ENCODE results near the gene NHERF2.

DNA sequence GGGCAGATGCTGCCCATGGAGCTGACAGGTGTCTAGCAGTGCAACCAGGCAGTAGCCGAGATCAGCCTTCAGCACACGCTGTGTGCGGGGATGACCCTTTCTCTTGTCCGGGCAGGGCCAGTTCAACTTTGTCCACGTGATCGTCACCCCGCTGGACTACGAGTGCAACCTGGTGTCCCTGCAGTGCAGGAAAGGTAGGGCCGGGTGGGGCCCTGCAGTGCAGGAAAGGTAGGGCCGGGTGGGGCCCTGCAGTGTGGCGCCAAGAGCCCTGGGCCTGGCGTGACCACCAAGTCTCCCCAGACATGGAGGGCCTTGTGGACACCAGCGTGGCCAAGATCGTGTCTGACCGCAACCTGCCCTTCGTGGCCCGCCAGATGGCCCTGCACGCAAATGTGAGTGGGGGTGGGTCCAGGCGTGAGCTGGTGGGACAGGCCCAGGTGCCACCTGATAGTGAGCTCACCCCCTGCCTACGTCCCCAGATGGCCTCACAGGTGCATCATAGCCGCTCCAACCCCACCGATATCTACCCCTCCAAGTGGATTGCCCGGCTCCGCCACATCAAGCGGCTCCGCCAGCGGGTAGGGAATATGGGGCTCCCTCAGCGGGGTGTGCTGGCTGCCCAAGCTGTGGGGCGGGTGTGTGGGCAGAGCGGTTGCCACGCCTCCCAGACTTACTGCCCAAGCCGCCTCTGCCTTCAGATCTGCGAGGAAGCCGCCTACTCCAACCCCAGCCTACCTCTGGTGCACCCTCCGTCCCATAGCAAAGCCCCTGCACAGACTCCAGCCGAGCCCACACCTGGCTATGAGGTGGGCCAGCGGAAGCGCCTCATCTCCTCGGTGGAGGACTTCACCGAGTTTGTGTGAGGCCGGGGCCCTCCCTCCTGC, 61.3 kb downstream of the NHERF2 start:
- no peak for TF ChIP-seq CTCF (IDR thresholded peaks at IDR 0.05)
- TF ChIP-seq TCF7L2 (IDR thresholded peaks at IDR 0.05; ENCODE audit: low read depth, low read length), result no peak

All from Panc1 (cell line).